Measurements from ENCODE around the gene TMEM154. TPM values are rescaled to one million over a fixed set of nuclear protein-coding genes. Genes with fewer than 3 reads are reported as not detected.

Gene TMEM154
- polyA plus RNA-seq, 1 of the 3 experiments (the other 2 are of a cell fraction), result 0.58 TPM

DNA sequence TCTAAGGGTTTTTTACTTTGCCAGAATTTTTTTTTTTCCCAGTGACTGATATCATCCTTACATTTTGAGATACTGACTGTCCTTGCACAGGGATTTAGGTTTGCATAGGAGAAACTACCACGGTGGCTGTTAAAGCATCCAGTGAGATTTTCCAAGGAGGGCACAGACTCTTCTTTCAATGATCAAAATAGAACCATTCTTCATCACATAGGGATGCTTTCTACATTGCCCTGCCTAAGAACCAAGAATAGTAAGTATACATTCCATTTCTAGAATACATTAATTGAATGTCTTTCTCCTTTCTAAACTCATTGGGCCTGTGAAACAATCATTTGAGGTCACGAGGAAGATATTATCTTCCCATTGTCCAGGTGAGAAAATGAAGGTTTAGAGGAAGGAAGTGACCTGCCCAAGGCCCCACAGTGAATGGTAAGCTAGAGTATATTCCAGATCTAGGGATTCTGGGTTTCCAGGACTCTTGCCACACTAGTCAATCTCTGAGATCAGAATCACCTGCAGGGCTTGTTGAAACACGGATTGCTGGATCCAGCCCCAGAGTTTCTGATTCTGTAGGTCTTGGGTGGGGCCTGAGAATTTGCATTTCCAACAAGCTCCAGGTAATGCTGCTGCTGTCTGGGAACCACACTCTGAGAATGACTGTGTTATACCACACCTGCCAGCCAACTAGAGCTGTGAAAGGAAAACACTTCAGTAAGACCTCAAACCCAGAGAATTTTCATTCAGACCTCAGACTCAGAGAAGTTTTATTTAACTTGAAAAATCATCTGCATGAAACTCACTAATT, 17.7 kb upstream of the TMEM154 start:
- no peaks in the 10 kb centered on the region for H4K20me1 ChIP-seq (ENCODE audit: insufficient read depth)
- WGBS (ENCODE audit: low lambda C conversion rate), result 70% methylated on average over 3 of the region's 3 CpGs
- no peaks in the 10 kb centered on the region for H3K27me3 ChIP-seq (ENCODE audit: insufficient read depth)
- CTCF ChIA-PET, result no interaction called here
- H3K4me1 ChIP-seq (ENCODE audit: control insufficient read depth in 1 of 2, insufficient read depth in 2 of 2, low read depth in 1 of 2, low read length in 1 of 2), result peaks cover 0 to 4% of the 10 kb centered on the region in 2 experiments; a peak in 1 of 4 replicates
- no peak for DNase-seq
- no peaks in the 10 kb centered on the region for H3K9me2 ChIP-seq
- H3K9me3 ChIP-seq, result no peaks in the 10 kb centered on the region
- 0 out of 2 replicates have a peak overlapping the region, but pooled peaks have one; percentile 4 for H3K4me2 ChIP-seq
- no peaks in the 10 kb centered on the region for H3K36me3 ChIP-seq (replicated peaks in 1 of 2; ENCODE audit: control insufficient read depth in 1 of 2, insufficient read depth in 2 of 2, low read length in 1 of 2)
- POLR2A ChIA-PET, result no interaction called here
- TF ChIP-seq ELF1 (IDR thresholded peaks at IDR 0.05), result no peak
- TF ChIP-seq FOSL2 (IDR thresholded peaks at IDR 0.05; ENCODE audit: borderline replicate concordance, low read depth), result no peak
- TF ChIP-seq, protein P1, sequence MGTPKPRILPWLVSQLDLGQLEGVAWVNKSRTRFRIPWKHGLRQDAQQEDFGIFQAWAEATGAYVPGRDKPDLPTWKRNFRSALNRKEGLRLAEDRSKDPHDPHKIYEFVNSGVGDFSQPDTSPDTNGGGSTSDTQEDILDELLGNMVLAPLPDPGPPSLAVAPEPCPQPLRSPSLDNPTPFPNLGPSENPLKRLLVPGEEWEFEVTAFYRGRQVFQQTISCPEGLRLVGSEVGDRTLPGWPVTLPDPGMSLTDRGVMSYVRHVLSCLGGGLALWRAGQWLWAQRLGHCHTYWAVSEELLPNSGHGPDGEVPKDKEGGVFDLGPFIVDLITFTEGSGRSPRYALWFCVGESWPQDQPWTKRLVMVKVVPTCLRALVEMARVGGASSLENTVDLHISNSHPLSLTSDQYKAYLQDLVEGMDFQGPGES (IDR thresholded peaks at IDR 0.05; ENCODE audit: low read depth, low read length), result no peak
- no peak overlapping the region for H3K27ac ChIP-seq (ENCODE audit: low read depth in 2 of 2, low read length in 1 of 2)
- no peak overlapping the region for H3K9ac ChIP-seq
- H3F3A ChIP-seq (replicated peaks; ENCODE audit: insufficient read depth), result no peaks in the 10 kb centered on the region
- no peak overlapping the region for H3K4me3 ChIP-seq (ENCODE audit: low read depth in 2 of 2, low read length in 1 of 2)
- no peak overlapping the region for H2AFZ ChIP-seq (ENCODE audit: low read depth)
- no peaks in the 10 kb centered on the region for H3K79me2 ChIP-seq (ENCODE audit: insufficient read depth)

DNA sequence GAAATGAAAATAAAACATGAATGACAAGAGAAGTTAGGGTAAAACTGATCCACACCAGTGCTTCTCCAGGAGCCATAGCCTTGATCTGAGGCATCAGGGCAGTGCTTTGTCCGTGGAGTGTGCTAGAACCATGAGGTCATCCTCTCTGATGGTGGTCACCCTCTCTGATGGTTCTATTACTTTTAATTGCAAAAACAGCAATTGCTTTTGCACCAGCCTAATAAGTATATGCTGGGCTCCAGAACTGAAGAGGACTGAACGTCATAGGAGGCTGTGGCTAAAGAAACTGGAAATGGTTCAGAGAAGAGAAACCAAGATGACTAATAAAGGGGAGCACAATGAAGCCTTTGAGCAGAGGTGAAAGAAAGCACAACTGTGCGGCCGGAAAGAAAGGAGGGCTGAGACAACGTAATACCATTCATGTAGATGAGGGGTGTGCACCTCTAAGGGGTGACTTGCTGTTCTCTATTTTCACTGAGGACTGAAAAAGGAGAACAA, 17.0 kb upstream of the TMEM154 start:
- ChIA-PET CTCF (no interaction called here), POLR2A (no interaction called here)
- H3K79me2 ChIP-seq (ENCODE audit: insufficient read depth), result no peaks in the 10 kb centered on the region
- TF ChIP-seq SIN3A (IDR thresholded peaks at IDR 0.05; ENCODE audit: borderline replicate concordance, low read depth, low read length) (no peak), EP300 (IDR thresholded peaks at IDR 0.05; ENCODE audit: borderline replicate concordance in 1 of 2, low read depth in 1 of 2, low read length in 1 of 2) (no peak), GATA2 (CRISPR knock-in tag; IDR thresholded peaks at IDR 0.05) (no peak), NFIC (IDR thresholded peaks at IDR 0.05; ENCODE audit: borderline replicate concordance) (no peak), TAF1 (IDR thresholded peaks at IDR 0.05; ENCODE audit: borderline replicate concordance, low read depth, low read length) (no peak), RXRA (IDR thresholded peaks at IDR 0.05; ENCODE audit: borderline replicate concordance, low read depth) (no peak)
- TF ChIP-seq, protein P2, sequence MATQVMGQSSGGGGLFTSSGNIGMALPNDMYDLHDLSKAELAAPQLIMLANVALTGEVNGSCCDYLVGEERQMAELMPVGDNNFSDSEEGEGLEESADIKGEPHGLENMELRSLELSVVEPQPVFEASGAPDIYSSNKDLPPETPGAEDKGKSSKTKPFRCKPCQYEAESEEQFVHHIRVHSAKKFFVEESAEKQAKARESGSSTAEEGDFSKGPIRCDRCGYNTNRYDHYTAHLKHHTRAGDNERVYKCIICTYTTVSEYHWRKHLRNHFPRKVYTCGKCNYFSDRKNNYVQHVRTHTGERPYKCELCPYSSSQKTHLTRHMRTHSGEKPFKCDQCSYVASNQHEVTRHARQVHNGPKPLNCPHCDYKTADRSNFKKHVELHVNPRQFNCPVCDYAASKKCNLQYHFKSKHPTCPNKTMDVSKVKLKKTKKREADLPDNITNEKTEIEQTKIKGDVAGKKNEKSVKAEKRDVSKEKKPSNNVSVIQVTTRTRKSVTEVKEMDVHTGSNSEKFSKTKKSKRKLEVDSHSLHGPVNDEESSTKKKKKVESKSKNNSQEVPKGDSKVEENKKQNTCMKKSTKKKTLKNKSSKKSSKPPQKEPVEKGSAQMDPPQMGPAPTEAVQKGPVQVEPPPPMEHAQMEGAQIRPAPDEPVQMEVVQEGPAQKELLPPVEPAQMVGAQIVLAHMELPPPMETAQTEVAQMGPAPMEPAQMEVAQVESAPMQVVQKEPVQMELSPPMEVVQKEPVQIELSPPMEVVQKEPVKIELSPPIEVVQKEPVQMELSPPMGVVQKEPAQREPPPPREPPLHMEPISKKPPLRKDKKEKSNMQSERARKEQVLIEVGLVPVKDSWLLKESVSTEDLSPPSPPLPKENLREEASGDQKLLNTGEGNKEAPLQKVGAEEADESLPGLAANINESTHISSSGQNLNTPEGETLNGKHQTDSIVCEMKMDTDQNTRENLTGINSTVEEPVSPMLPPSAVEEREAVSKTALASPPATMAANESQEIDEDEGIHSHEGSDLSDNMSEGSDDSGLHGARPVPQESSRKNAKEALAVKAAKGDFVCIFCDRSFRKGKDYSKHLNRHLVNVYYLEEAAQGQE (IDR thresholded peaks at IDR 0.05; ENCODE audit: low read depth, low read length), result no peak
- TF ChIP-seq, protein P3, sequence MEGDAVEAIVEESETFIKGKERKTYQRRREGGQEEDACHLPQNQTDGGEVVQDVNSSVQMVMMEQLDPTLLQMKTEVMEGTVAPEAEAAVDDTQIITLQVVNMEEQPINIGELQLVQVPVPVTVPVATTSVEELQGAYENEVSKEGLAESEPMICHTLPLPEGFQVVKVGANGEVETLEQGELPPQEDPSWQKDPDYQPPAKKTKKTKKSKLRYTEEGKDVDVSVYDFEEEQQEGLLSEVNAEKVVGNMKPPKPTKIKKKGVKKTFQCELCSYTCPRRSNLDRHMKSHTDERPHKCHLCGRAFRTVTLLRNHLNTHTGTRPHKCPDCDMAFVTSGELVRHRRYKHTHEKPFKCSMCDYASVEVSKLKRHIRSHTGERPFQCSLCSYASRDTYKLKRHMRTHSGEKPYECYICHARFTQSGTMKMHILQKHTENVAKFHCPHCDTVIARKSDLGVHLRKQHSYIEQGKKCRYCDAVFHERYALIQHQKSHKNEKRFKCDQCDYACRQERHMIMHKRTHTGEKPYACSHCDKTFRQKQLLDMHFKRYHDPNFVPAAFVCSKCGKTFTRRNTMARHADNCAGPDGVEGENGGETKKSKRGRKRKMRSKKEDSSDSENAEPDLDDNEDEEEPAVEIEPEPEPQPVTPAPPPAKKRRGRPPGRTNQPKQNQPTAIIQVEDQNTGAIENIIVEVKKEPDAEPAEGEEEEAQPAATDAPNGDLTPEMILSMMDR (IDR thresholded peaks at IDR 0.05), result no peak
- TF ChIP-seq, protein P4, sequence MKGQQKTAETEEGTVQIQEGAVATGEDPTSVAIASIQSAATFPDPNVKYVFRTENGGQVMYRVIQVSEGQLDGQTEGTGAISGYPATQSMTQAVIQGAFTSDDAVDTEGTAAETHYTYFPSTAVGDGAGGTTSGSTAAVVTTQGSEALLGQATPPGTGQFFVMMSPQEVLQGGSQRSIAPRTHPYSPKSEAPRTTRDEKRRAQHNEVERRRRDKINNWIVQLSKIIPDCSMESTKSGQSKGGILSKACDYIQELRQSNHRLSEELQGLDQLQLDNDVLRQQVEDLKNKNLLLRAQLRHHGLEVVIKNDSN (IDR thresholded peaks at IDR 0.05; ENCODE audit: borderline replicate concordance, low read depth), result no peak
- no peaks in the 10 kb centered on the region for H3K9me2 ChIP-seq
- WGBS (ENCODE audit: low lambda C conversion rate), result 69% methylated on average over 5 of the region's 5 CpGs
- 0 out of 2 replicates have a peak overlapping the region, but pooled peaks have one; percentile 4 for H3K4me2 ChIP-seq
- no peak overlapping the region for H2AFZ ChIP-seq (ENCODE audit: low read depth)
- no peak overlapping the region for H3K4me3 ChIP-seq (ENCODE audit: low read depth in 2 of 2, low read length in 1 of 2)
- no peak for DNase-seq
- no peaks in the 10 kb centered on the region for H3K27me3 ChIP-seq (ENCODE audit: insufficient read depth)
- H3K9ac ChIP-seq, result no peak overlapping the region
- H3K27ac ChIP-seq (ENCODE audit: low read depth in 2 of 2, low read length in 1 of 2), result no peak overlapping the region
- H4K20me1 ChIP-seq (ENCODE audit: insufficient read depth), result no peaks in the 10 kb centered on the region
- H3K9me3 ChIP-seq, result no peaks in the 10 kb centered on the region
- no peaks in the 10 kb centered on the region for H3F3A ChIP-seq (replicated peaks; ENCODE audit: insufficient read depth)
- H3K4me1 ChIP-seq (ENCODE audit: control insufficient read depth in 1 of 2, insufficient read depth in 2 of 2, low read depth in 1 of 2, low read length in 1 of 2), result peaks cover 0 to 4% of the 10 kb centered on the region in 2 experiments; a peak in 1 of 4 replicates
- no peaks in the 10 kb centered on the region for H3K36me3 ChIP-seq (replicated peaks in 1 of 2; ENCODE audit: control insufficient read depth in 1 of 2, insufficient read depth in 2 of 2, low read length in 1 of 2)
